HG03521 (cell line): ENCODE measurements around the gene STOX2.
"Not testable (repeated sequence)": the region's sequence is repeated elsewhere in the genome, so short reads cannot be mapped to it uniquely, and the experiment has no call there.

ENCODE experiments used
- ATAC-seq: cut with Tn5 transposase; IDR thresholded peaks from one replicate; pipeline ENCODE4 v1.9.1; 2021; ENCODE audit warnings: mild to moderate bottlenecking, moderate library complexity; ENCODE audit not compliant: unreplicated experiment

The STOX2 gene

GRCh38 chr4:183935355-183936005 lies 30.4 kb downstream of the STOX2 start:
- ATAC-seq: no peak

- ATAC-seq: no peak
Measured at GRCh38 chr4:183936047-183936446, 30.9 kb downstream of the STOX2 start.

GRCh38 chr4:183936574-183937345 lies 31.7 kb downstream of the STOX2 start:
- ATAC-seq: no peak

DNA sequence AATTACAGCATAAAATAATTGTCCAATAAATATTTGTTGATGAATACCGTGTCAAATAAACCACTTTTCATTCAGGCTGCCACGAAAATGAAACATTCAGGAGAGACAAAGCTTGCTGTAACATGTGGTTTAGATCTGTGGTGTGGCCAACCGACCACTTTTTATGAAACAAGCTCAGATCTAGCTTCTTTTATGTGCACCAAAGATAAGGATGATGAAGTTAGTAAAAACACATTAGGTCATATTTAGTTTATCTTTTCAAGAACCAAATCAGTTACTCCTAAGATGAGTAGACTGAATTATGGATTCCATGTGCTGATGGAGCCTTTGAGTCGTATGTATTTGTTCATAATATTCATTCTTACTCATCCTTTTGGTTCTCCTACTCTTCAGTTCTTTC lies 35.8 kb downstream of the STOX2 start:
- ATAC-seq: no peak

GRCh38 chr4:183941964-183942363 lies 36.9 kb downstream of the STOX2 start:
- ATAC-seq: no peak

GRCh38 chr4:183945741-183946140 lies 40.6 kb downstream of the STOX2 start:
- no peak for ATAC-seq

DNA sequence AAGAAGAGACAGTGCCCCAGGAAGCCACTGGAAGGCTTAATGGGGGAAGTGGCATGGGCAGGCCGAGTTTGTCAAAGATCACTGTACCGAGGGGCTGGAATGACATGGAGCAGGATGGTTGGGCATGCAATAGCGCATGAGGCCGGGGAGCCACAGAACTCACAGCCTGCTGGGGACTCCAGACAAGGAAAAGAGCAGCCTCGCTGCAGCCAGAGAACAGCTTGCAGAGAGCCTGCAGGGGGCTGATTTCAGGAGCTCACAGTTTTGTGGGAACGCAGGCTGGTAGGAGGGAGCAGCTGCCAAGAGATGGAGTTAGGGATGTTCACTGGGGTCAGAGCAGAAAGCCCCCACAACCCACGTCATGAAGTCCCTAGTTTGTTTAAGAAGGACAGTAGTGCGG lies 45.4 kb downstream of the STOX2 start:
- no peak for ATAC-seq

- not testable (repeated sequence) for ATAC-seq
Measured at GRCh38 chr4:183952652-183953051, 47.5 kb downstream of the STOX2 start.

DNA sequence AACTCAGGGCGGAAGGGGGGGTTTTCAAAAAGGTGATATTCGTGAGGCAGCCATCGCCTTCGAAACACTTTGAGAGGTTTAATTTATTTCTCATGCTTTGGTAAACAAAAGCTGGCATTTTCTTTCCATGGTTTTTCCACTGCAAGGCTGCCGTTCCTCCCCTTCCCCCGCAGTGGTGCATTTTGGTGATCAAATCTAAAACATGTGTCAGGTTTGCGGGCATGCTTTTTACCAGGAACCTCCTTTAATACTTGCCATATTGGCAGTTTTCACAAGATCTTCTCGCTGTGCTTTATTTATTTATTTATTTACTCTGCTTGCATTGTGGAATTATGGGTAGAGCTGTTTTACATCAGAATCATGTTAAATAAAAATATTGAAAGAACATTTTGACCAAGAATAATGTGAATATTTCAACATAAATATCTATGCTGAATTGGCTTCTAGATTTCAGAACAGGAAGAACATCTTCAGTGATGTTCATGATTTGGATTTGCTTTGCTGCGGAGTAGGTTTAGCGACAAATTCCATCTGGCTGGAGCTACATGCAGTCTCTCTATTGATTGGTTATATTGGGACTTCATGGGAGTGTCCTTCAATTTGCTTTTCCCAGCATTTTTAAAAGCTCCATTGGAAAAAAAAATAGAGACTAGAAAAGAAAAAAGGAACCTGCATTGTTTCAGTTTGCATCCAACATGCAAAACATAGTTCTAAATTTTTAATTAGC lies 54.4 kb downstream of the STOX2 start:
- no peak for ATAC-seq

GRCh38 chr4:183960046-183960420 lies 54.9 kb downstream of the STOX2 start:
- no peak for ATAC-seq

- no peak for ATAC-seq
Measured at GRCh38 chr4:183960962-183961541, 55.9 kb downstream of the STOX2 start.

DNA sequence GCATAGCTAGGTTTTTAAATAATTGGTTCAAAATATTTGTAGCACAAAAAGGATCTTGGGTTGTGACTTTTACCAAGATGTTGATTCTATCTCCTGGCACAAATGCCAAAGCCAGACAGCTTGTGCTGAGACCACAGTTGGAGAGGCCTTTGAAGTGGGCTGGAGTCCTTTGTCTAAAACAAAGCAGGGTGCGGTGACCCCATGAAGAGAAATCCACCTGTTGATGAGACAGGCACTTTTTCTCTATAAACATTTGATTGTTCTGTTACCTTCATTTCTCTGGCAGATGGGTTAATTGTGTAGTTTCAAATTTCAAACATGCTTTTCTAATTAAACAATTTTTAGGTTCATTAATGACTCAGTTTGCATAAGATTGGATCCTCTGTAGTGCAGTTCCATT lies 56.7 kb downstream of the STOX2 start:
- no peak for ATAC-seq

GRCh38 chr4:183962419-183962818 lies 57.3 kb downstream of the STOX2 start:
- ATAC-seq: no peak

DNA sequence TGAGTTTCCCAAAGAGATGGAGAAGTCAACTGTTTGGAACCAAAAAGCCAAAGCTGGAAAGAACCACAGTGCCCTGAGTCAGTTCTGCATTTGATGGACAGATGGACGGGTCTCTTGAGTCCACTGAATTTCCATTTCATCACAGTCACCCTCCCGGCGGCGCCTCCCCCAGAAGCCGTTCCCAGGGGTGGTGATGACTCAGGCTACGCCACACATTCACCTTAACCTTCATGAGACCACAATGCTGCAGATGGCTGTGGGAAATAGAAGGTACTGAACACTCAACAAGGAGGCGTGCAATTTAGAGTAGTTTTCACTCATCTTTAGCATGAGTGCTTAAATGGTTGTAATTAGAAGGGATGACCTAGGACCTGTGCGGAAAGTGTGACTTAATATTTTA lies 61.3 kb downstream of the STOX2 start:
- no peak for ATAC-seq

- no peak for ATAC-seq
Measured at GRCh38 chr4:183967266-183967665, 62.2 kb downstream of the STOX2 start.

- no peak for ATAC-seq
Measured at GRCh38 chr4:183968502-183968901, 63.4 kb downstream of the STOX2 start.

DNA sequence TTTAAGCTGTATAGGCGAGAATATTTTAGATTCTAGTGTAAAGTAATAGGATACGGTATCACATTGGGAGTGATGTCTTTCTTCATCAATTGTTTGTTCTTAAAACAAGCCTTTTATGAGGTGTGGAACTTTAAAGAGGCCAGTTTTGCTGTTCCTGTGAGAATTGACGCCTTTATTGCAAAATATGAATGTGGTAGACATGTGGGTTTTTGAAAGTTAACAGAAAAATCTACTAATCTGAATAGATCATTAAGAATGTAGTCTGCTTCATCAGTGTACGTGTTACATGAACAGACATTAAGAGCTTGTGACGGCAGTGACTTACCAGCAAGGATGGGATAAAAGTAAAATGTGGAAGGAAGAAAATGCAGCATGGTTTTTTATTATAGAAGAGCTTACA lies 63.8 kb downstream of the STOX2 start:
- no peak for ATAC-seq

GRCh38 chr4:183969596-183969995 lies 64.5 kb downstream of the STOX2 start:
- no peak for ATAC-seq

DNA sequence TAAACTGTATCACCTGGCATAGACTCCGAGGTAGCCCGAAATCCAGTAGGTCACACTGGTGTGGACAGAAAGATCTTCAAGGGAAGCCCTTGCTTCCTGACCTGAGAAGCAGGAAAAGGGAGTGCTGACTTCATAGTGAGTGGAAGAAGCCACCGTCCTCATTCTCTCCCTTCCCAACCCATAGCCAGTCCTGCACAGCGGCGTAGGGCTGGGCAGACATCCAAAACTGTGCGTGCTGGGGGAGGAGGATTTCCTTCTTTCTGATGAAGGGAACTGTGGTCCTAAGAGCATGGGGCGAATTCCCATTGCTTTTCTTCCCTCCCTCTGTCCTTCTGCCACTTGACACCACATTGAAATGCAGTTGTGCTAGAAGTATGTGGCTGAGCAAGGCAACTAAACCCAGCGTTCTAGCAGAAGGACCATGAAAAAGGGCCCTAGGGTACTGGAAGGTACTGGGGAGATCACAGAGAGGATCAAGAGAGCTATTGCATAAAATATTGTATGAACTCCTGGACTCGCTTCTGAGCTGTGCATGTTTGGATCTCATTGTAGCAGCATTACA lies 66.9 kb downstream of the STOX2 start:
- no peak for ATAC-seq

- no peak for ATAC-seq
Measured at GRCh38 chr4:183977707-183978106, 72.6 kb downstream of the STOX2 start.

DNA sequence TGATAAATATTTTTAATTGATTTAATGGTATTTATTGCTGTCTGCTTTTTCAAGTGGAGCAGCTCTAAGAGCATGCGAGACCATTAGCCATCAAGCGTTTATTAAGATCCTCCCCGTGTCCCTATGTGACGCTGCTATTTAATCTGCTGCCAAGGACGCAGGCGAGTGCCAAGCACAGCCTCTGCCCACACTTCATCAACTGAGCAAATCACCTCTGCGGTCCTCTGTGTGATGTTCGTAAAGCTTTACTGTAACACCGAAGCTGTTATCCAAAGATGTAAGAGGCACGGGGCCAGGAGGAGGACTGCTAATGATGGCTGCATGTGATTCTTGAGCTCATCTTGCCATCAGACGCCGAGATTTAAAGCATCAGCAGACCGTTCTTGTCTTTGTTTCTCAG lies 79.5 kb downstream of the STOX2 start:
- no peak for ATAC-seq
